HepG2 (cell line): ENCODE measurements around the gene KEL. TPM values are rescaled to one million over a fixed set of nuclear protein-coding genes. Genes with fewer than 3 reads are reported as not detected.

ENCODE experiments used
- ATAC-seq: fragments of 200-7000 bp; cut with Tn5 transposase; 3 replicates; pipeline ENCODE4 v1.9.1; 2020; ENCODE audit warnings: mild to moderate bottlenecking, moderate library complexity
- BruUV-seq: library from RNA; stranded (reverse); fragments of 400-500 nt; replicated peaks from 2 replicates; lab custom pipeline; 2021; lab: Mats Ljungman, UMichigan
- CTCF ChIA-PET: fragments of 300-600 bp; formaldehyde crosslinking; extraction: SDS; loops from one replicate; lab custom pipeline; 2021; ENCODE audit warnings: low total read pairs, inconsistent platforms, low intra/inter-chr PET ratio; lab: Yijun Ruan, JAX
- POLR2A ChIA-PET: fragments of 350-600 bp; sonication (Branson Sonifier 250); formaldehyde crosslinking; loops from one replicate; lab custom pipeline; 2020; ENCODE audit warnings: antibody characterized with exemption, inconsistent platforms; lab: Yijun Ruan, JAX
- DNase-seq: peaks from one replicate; pipeline ENCODE4 v3.0.0-alpha.2; 2015; ENCODE audit warnings: low spot score
- FAIRE-seq: peaks from 3 replicates; lab custom pipeline; 2011; peaks lifted over from hg19 to GRCh38; lab: Jason Lieb, UNC
- H2AFZ ChIP-seq: one replicate; pipeline ENCODE4 v1.6.1; 2011; ENCODE audit warnings: low read length, inconsistent platforms
- H3K27ac ChIP-seq: fragments of 300-600 bp; 3 replicates; pipeline ENCODE4 v1.8.0; 2011; ENCODE audit warnings: mixed run types, mild to moderate bottlenecking, mixed read lengths, low read length, inconsistent platforms; ENCODE audit not compliant: insufficient read depth; ENCODE audit errors: extremely low read length
- H3K27me3 ChIP-seq, 2 experiments: fragments of 200-600 bp in 1 of 2; 2 replicates in 1 of 2; 3 replicates in 1 of 2; pipeline versions ENCODE4 v1.6.0 to v1.8.0; 2011; ENCODE audit warnings: low read length in 2 of 2, mild to moderate bottlenecking in 2 of 2, moderate library complexity in 2 of 2, inconsistent platforms in 1 of 2; ENCODE audit not compliant: insufficient read depth in 2 of 2, control insufficient read depth in 1 of 2
- H3K36me3 ChIP-seq, 2 experiments: fragments of 200-600 bp in 1 of 2; replicated peaks in 1 of 2; 2 replicates in 1 of 2; 3 replicates in 1 of 2; pipeline versions ENCODE4 v1.5.1 to v1.8.0; 2011; ENCODE audit warnings: low read length in 2 of 2, inconsistent platforms in 1 of 2; ENCODE audit not compliant: insufficient read depth in 2 of 2, control insufficient read depth in 1 of 2
- H3K4me1 ChIP-seq: 2 replicates; pipeline ENCODE4 v1.5.1; 2012; ENCODE audit warnings: low read length, inconsistent platforms; ENCODE audit not compliant: insufficient read depth
- H3K4me2 ChIP-seq: 2 replicates; pipeline ENCODE4 v1.6.0; 2011; ENCODE audit warnings: low read depth, low read length, inconsistent platforms
- H3K4me3 ChIP-seq, 3 experiments: fragments of 200-600 bp in 1 of 3; sonication (generic), shearing (Covaris generic) in 1 of 3; replicated peaks in 1 of 3; 2 replicates each; pipeline ENCODE4 v1.5.1; 2011 to 2016; ENCODE audit warnings: low read length in 3 of 3, inconsistent platforms in 2 of 3, low read depth in 2 of 3, mild to moderate bottlenecking in 2 of 3, control low read depth in 1 of 3, mixed read lengths in 1 of 3; ENCODE audit not compliant: insufficient read depth in 1 of 3
- H3K79me2 ChIP-seq: one replicate; pipeline ENCODE4 v1.6.1; 2011; ENCODE audit warnings: low read length, inconsistent platforms; ENCODE audit not compliant: insufficient read depth
- H3K9ac ChIP-seq: 2 replicates; pipeline ENCODE4 v1.6.0; 2011; ENCODE audit warnings: mild to moderate bottlenecking, low read depth, low read length, inconsistent platforms; ENCODE audit not compliant: insufficient read depth
- H3K9me3 ChIP-seq: 2 replicates; pipeline ENCODE4 v1.5.1; 2012; ENCODE audit warnings: mild to moderate bottlenecking, low read length
- H4K20me1 ChIP-seq: 2 replicates; pipeline ENCODE4 v1.6.0; 2011; ENCODE audit warnings: inconsistent platforms, mild to moderate bottlenecking, low read length, moderate library complexity; ENCODE audit not compliant: insufficient read depth
- BCL6 ChIP-seq: IDR thresholded peaks from 2 replicates; pipeline ENCODE4 v1.6.1; 2016; ENCODE audit warnings: missing genetic modification reagents, missing compliant biosample characterization
- DPF2 ChIP-seq: sonication (generic); formaldehyde crosslinking; IDR thresholded peaks from 2 replicates; pipeline ENCODE4 v1.4.0; 2020; ENCODE audit warnings: mild to moderate bottlenecking, low read depth, missing genetic modification reagents, borderline replicate concordance
- HOXA3 ChIP-seq: sonication (generic); formaldehyde crosslinking; IDR thresholded peaks from 2 replicates; pipeline ENCODE4 v1.5.0; 2020; ENCODE audit warnings: missing genetic modification reagents
- IKZF5 ChIP-seq: IDR thresholded peaks from 2 replicates; pipeline ENCODE4 v1.6.1; 2018; ENCODE audit warnings: missing genetic modification reagents, mild to moderate bottlenecking, missing compliant biosample characterization
- MLXIP ChIP-seq: sonication (generic); formaldehyde crosslinking; IDR thresholded peaks from 2 replicates; pipeline ENCODE4 v1.9.0; 2021; ENCODE audit warnings: missing genetic modification reagents, borderline replicate concordance
- MXD3 ChIP-seq: IDR thresholded peaks from 2 replicates; pipeline ENCODE4 v1.6.1; 2016; ENCODE audit warnings: mild to moderate bottlenecking, missing biosample characterization, missing genetic modification reagents
- POLR2AphosphoS2 ChIP-seq: IDR thresholded peaks from 2 replicates; pipeline ENCODE4 v1.6.1; 2011; ENCODE audit warnings: low read depth, low read length, improper control_type of control experiment
- RELA ChIP-seq: sonication (generic); formaldehyde crosslinking; IDR thresholded peaks from 2 replicates; pipeline ENCODE4 v1.4.0; 2020; ENCODE audit warnings: missing genetic modification reagents
- SNAI1 ChIP-seq: sonication (generic); formaldehyde crosslinking; IDR thresholded peaks from 2 replicates; pipeline ENCODE4 v1.5.0; 2020; ENCODE audit warnings: mild to moderate bottlenecking, missing genetic modification reagents, borderline replicate concordance
- TCF7 ChIP-seq: sonication (generic); IDR thresholded peaks from 2 replicates; pipeline ENCODE4 v1.6.1; 2016; ENCODE audit warnings: antibody characterized with exemption, low read depth
- ZFP36 ChIP-seq: fragments of 150-350 bp; IDR thresholded peaks from 2 replicates; pipeline ENCODE4 v1.6.1; 2018; ENCODE audit warnings: borderline replicate concordance, low read length, low read depth; ENCODE audit not compliant: partially characterized antibody
- ZNF251 ChIP-seq: sonication (generic); formaldehyde crosslinking; IDR thresholded peaks from 2 replicates; pipeline ENCODE4 v1.9.0; 2021; ENCODE audit warnings: mild to moderate bottlenecking, missing genetic modification reagents
- ZNF530 ChIP-seq: sonication (generic); formaldehyde crosslinking; IDR thresholded peaks from 2 replicates; pipeline ENCODE4 v1.5.0; 2020; ENCODE audit warnings: low read depth, mild to moderate bottlenecking, missing genetic modification reagents
- ZNF629 ChIP-seq: sonication (generic); formaldehyde crosslinking; conservative IDR thresholded peaks from 2 replicates; pipeline ENCODE4 v1.5.0; 2020; ENCODE audit warnings: missing genetic modification reagents
- in situ Hi-C: cut with HindIII; loops from 2 replicates; pipeline ENCODE4 v1.10.0; 2017; ENCODE audit warnings: low pct_unique_long_range_greater_than_20kb; ENCODE audit not compliant: extremely low pct_ligation_motif_present
- intact Hi-C: fragments of 100-400 bp; cut with micrococcal nuclease; formaldehyde crosslinking; loops from one replicate; pipeline ENCODE4 v1.10.0; 2022; ENCODE audit not compliant: unreplicated experiment
- polyA plus RNA-seq, 8 experiments: library from polyadenylated mRNA; depleted of rRNA in 3 of 8; stranded (reverse) in 7 of 8; unstranded in 1 of 8; fragments of >200 nt; fragmentation: Illumina TruSeq in 4 of 8; extraction: Trizol in 4 of 8; gene quantifications; 2 replicates each; pipeline versions ENCODE4 v1.2.1 to v1.2.3, GENCODE V29; 2011 to 2016; ENCODE audit warnings: low read depth in 4 of 8, missing spikeins in 1 of 8, mixed read lengths in 1 of 8; ENCODE audit not compliant: insufficient read depth in 1 of 8
- total RNA-seq, 5 experiments: library from RNA; depleted of rRNA; stranded (reverse); fragments of >200 nt; fragmentation: Illumina TruSeq; extraction: Trizol; gene quantifications; 2 replicates each; pipeline ENCODE4 v1.2.3, GENCODE V29; 2016; ENCODE audit warnings: low read depth in 1 of 5
- TF ChIP-seq, protein P1 (sequence below): sonication (generic); formaldehyde crosslinking; IDR thresholded peaks from 2 replicates; pipeline ENCODE4 v1.4.0; 2020; ENCODE audit warnings: mild to moderate bottlenecking, missing genetic modification reagents, borderline replicate concordance

The KEL gene
- total and polyA plus RNA-seq, 2 of the 13 experiments (the other 11 are each of a cell fraction or from before 2014, with no cell fraction given): 0.03 TPM; not detected in 1

- no peak for TF ChIP-seq BCL6 (CRISPR knock-in tag)
- no peak for TF ChIP-seq DPF2 (CRISPR knock-in tag)
- no peak for TF ChIP-seq HOXA3
- TF ChIP-seq SNAI1 (CRISPR knock-in tag): no peak
- TF ChIP-seq IKZF5: no peak
- TF ChIP-seq RELA (CRISPR knock-in tag): no peak
- no peak for TF ChIP-seq TCF7
Measured at GRCh38 chr7:143000648-143001047, 38.5 kb upstream of the KEL start (continued).

GRCh38 chr7:142999793-143000192 is 37.6 kb upstream of the KEL start:
- Histone ChIP-seq H3K4me1 (no peaks in the 10 kb centered on the region), H3K36me3 (no peaks in the 10 kb centered on the region), H3K9ac (no peak overlapping the region), H3K79me2 (no peaks in the 10 kb centered on the region), H4K20me1 (no peaks in the 10 kb centered on the region), H3K9me3 (0 out of 2 replicates have a peak, but pooled peaks cover 8% of the 10 kb centered on the region), H3K4me3 (no peak overlapping the region), H2AFZ (no peak overlapping the region), H3K27me3 (no peaks in the 10 kb centered on the region), H3K4me2 (no peak overlapping the region), H3K27ac (no peak overlapping the region)
- FAIRE-seq: no peak
- ChIA-PET CTCF (no interaction called here), POLR2A (no interaction called here)
- DNase-seq: no peak
- intact Hi-C loops: loop anchor here (10.0 kb wide), 2 partner anchors 115 to 305 kb away; partner anchors contain the start of gene TRPV6
- no TSS peak for BruUV-seq
- ATAC-seq: no peak
- in situ Hi-C loops: no loop called here
- TF ChIP-seq MXD3 (CRISPR knock-in tag) (no peak), POLR2AphosphoS2 (no peak), MLXIP (CRISPR knock-in tag) (no peak), ZNF530 (no peak), ZFP36 (no peak), ZNF629 (no peak), TCF7 (no peak), ZNF251 (CRISPR knock-in tag) (no peak)
- TF ChIP-seq, protein P1, sequence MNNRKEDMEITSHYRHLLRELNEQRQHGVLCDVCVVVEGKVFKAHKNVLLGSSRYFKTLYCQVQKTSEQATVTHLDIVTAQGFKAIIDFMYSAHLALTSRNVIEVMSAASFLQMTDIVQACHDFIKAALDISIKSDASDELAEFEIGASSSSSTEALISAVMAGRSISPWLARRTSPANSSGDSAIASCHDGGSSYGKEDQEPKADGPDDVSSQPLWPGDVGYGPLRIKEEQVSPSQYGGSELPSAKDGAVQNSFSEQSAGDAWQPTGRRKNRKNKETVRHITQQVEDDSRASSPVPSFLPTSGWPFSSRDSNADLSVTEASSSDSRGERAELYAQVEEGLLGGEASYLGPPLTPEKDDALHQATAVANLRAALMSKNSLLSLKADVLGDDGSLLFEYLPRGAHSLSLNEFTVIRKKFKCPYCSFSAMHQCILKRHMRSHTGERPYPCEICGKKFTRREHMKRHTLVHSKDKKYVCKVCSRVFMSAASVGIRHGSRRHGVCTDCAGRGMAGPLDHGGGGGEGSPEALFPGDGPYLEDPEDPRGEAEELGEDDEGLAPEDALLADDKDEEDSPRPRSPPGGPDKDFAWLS: no peak
